GM20431 (cell line): ENCODE measurements around the gene S100A12.

Source experiments
- in situ Hi-C: fragments of 300-500 bp; cut with MseI, MboI; formaldehyde crosslinking; loops from one replicate; pipeline ENCODE4 v1.15.0; 2020; ENCODE audit warnings: low sequenced_read_pairs; ENCODE audit not compliant: unreplicated experiment

The S100A12 gene

GRCh38 chr1:153371231-153371630 is 4.2 kb downstream of the S100A12 start:
- in situ Hi-C loops: no loop called here

- in situ Hi-C loops: no loop called here
Observed at GRCh38 chr1:153370146-153370545, 5.3 kb downstream of the S100A12 start.

GRCh38 chr1:153368495-153368894 is 6.9 kb downstream of the S100A12 start:
- in situ Hi-C loops: no loop called here

- in situ Hi-C loops: no loop called here
Observed at GRCh38 chr1:153367090-153367489, 8.3 kb downstream of the S100A12 start.

GRCh38 chr1:153366261-153366660 is 9.2 kb downstream of the S100A12 start:
- in situ Hi-C loops: no loop called here

GRCh38 chr1:153365696-153366095 is 9.7 kb downstream of the S100A12 start:
- in situ Hi-C loops: no loop called here

- in situ Hi-C loops: no loop called here
Observed at GRCh38 chr1:153364766-153365666, 10.4 kb downstream of the S100A12 start.

- in situ Hi-C loops: no loop called here
Observed at GRCh38 chr1:153364156-153364555, 11.3 kb downstream of the S100A12 start.

GRCh38 chr1:153363641-153364040 is 11.8 kb downstream of the S100A12 start:
- in situ Hi-C loops: no loop called here

- in situ Hi-C loops: no loop called here
Observed at GRCh38 chr1:153362187-153362775, 13.1 kb downstream of the S100A12 start.

- in situ Hi-C loops: no loop called here
Observed at GRCh38 chr1:153361480-153362109, 13.8 kb downstream of the S100A12 start.

GRCh38 chr1:153360592-153361479 is 14.6 kb downstream of the S100A12 start:
- in situ Hi-C loops: no loop called here

- in situ Hi-C loops: no loop called here
Observed at GRCh38 chr1:153360190-153360589, 15.2 kb downstream of the S100A12 start.

GRCh38 chr1:153359241-153359640 is 16.2 kb downstream of the S100A12 start:
- in situ Hi-C loops: loop anchor here (10.0 kb wide), 1 partner anchor 116 kb away; no protein-coding TSS in a partner anchor

- in situ Hi-C loops: loop anchor here (10.0 kb wide), 1 partner anchor 116 kb away; no protein-coding TSS in a partner anchor
Observed at GRCh38 chr1:153358691-153358975, 16.8 kb downstream of the S100A12 start.

GRCh38 chr1:153357853-153358690 is 17.3 kb downstream of the S100A12 start, which contains the start of gene S100A9:
TSS of gene S100A9 (plus strand) at chr1:153357854. CDS start at chr1:153358284, 430 bp downstream.
- in situ Hi-C loops: loop anchor here (10.0 kb wide), 1 partner anchor 117 kb away; no protein-coding TSS in a partner anchor

- in situ Hi-C loops: loop anchor here (10.0 kb wide), 1 partner anchor 118 kb away; no protein-coding TSS in a partner anchor
Observed at GRCh38 chr1:153357076-153357852, 18.2 kb downstream of the S100A12 start.

GRCh38 chr1:153356392-153357075 is 18.9 kb downstream of the S100A12 start:
- in situ Hi-C loops: loop anchor here (10.0 kb wide), 1 partner anchor 118 kb away; no protein-coding TSS in a partner anchor
